K562 (cell line): ENCODE results near the gene PCP2. TPM values are rescaled to one million over a fixed set of nuclear protein-coding genes. Genes with fewer than 3 reads are reported as not detected.

ENCODE experiments used
- GABPB1 ChIP-seq: sonication (generic); formaldehyde crosslinking; IDR thresholded peaks from 2 replicates; pipeline ENCODE4 v1.8.0; 2022; ENCODE audit warnings: mild to moderate bottlenecking, missing genetic modification reagents
- JUND ChIP-seq, 2 experiments: IDR thresholded peaks; 2 replicates in 1 of 2; 3 replicates in 1 of 2; pipeline ENCODE4 v1.6.1; 2011; ENCODE audit warnings: borderline replicate concordance in 2 of 2, low read depth in 2 of 2, low read length in 2 of 2, improper control_type of control experiment in 1 of 2, missing biosample characterization in 1 of 2, missing genetic modification characterization in 1 of 2, missing genetic modification reagents in 1 of 2
- PRMT5 ChIP-seq: sonication (generic); formaldehyde crosslinking; IDR thresholded peaks from 2 replicates; pipeline ENCODE4 v1.5.0; 2020; ENCODE audit warnings: missing genetic modification reagents
- PTBP1 ChIP-seq: fragments of 200-400 bp; formaldehyde crosslinking; IDR thresholded peaks from 2 replicates; pipeline ENCODE4 v1.6.1; 2017; ENCODE audit warnings: low read depth, low read length
- REST ChIP-seq, 2 experiments: fragments of 450-650 bp; formaldehyde crosslinking in 1 of 2; IDR thresholded peaks; 2 replicates each; pipeline versions ENCODE4 v1.4.0 to v1.6.1; 2014 to 2020; ENCODE audit warnings: mild to moderate bottlenecking in 2 of 2, borderline replicate concordance in 1 of 2, low read depth in 1 of 2
- TAF15 ChIP-seq: fragments of 200-400 bp; formaldehyde crosslinking; IDR thresholded peaks from 2 replicates; pipeline ENCODE4 v1.6.1; 2017; ENCODE audit warnings: mild to moderate bottlenecking, low read depth, low read length, moderate library complexity
- ZBTB9 ChIP-seq: fragments of 450-650 bp; formaldehyde crosslinking; IDR thresholded peaks from 2 replicates; pipeline ENCODE4 v1.4.0; 2020; ENCODE audit warnings: mild to moderate bottlenecking, moderate library complexity
- polyA plus RNA-seq, 8 experiments: library from polyadenylated mRNA; depleted of rRNA in 4 of 8; stranded (reverse) in 5 of 8; unstranded in 3 of 8; fragments of >200 nt; fragmentation: Nextera tagmentation in 2 of 8; fragmentation: Illumina TruSeq in 1 of 8; extraction: Ambion mirVana in 2 of 8; extraction: Trizol in 1 of 8; gene quantifications; 2 replicates each; pipeline versions ENCODE4 v1.2.1 to v1.2.3, GENCODE V29; 2011 to 2014; ENCODE audit warnings: inconsistent platforms in 1 of 8, missing spikeins in 1 of 8
- total RNA-seq, 7 experiments: library from RNA; depleted of rRNA in 6 of 7; stranded (reverse); fragments of >200 nt in 6 of 7; fragmentation: Illumina TruSeq in 2 of 7; extraction: Trizol in 2 of 7; gene quantifications; 2 replicates each; pipeline versions ENCODE4 v1.2.1 to v1.2.3, GENCODE V29; 2011 to 2021; ENCODE audit warnings: low replicate concordance in 1 of 7
- TF ChIP-seq, protein P1 (sequence below), 2 experiments: fragments of 450-650 bp in 1 of 2; sonication (generic) in 1 of 2; formaldehyde crosslinking in 1 of 2; IDR thresholded peaks in 1 of 2; conservative IDR thresholded peaks in 1 of 2; 2 replicates each; pipeline versions ENCODE4 v1.6.1 to v1.8.1; 2016 to 2023; ENCODE audit warnings: mild to moderate bottlenecking in 2 of 2, moderate library complexity in 2 of 2, inconsistent platforms in 1 of 2, missing genetic modification reagents in 1 of 2
- TF ChIP-seq, protein P2 (sequence below): sonication (generic); formaldehyde crosslinking; IDR thresholded peaks from 2 replicates; pipeline ENCODE4 v1.8.0; 2022; ENCODE audit warnings: mild to moderate bottlenecking, missing genetic modification reagents

PCP2 gene
- total and polyA plus RNA-seq, 9 of the 15 experiments (the other 6 are each of a cell fraction or from before 2014, with no cell fraction given), result 0.17 to 1.3 (median 0.49) TPM; not detected in 3

GRCh38 chr19:7611541-7612279 lies 21.8 kb downstream of the PCP2 start (continued):
- TF ChIP-seq REST (IDR thresholded peaks at IDR 0.05; ENCODE audit: borderline replicate concordance) (peak; percentile 96), REST (CRISPR knock-in tag; IDR thresholded peaks at IDR 0.05; ENCODE audit: low read depth) (peak; percentile 90; the same call in 1 of the 2 replicates), GABPB1 (CRISPR knock-in tag) (peak; percentile 48), PRMT5 (CRISPR knock-in tag) (peak; percentile 86), TAF15 (no peak), ZBTB9 (no peak), JUND (IDR thresholded peaks at IDR 0.05; ENCODE audit: borderline replicate concordance, low read depth, low read length) (peak; percentile 35; the same call in 1 of the 2 replicates), JUND (tag; IDR thresholded peaks at IDR 0.05; ENCODE audit: borderline replicate concordance, low read depth, low read length) (peak; percentile 33; the same call in 1 of the 3 replicates), PTBP1 (peak; percentile 71; the same call in 1 of the 2 replicates)
- TF ChIP-seq, protein P1, sequence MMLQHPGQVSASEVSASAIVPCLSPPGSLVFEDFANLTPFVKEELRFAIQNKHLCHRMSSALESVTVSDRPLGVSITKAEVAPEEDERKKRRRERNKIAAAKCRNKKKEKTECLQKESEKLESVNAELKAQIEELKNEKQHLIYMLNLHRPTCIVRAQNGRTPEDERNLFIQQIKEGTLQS (IDR thresholded peaks at IDR 0.05), result peak; percentile 54
- TF ChIP-seq, protein P1 (CRISPR knock-in tag; conservative IDR thresholded peaks at IDR 0.05), result no peak
- TF ChIP-seq, protein P2, sequence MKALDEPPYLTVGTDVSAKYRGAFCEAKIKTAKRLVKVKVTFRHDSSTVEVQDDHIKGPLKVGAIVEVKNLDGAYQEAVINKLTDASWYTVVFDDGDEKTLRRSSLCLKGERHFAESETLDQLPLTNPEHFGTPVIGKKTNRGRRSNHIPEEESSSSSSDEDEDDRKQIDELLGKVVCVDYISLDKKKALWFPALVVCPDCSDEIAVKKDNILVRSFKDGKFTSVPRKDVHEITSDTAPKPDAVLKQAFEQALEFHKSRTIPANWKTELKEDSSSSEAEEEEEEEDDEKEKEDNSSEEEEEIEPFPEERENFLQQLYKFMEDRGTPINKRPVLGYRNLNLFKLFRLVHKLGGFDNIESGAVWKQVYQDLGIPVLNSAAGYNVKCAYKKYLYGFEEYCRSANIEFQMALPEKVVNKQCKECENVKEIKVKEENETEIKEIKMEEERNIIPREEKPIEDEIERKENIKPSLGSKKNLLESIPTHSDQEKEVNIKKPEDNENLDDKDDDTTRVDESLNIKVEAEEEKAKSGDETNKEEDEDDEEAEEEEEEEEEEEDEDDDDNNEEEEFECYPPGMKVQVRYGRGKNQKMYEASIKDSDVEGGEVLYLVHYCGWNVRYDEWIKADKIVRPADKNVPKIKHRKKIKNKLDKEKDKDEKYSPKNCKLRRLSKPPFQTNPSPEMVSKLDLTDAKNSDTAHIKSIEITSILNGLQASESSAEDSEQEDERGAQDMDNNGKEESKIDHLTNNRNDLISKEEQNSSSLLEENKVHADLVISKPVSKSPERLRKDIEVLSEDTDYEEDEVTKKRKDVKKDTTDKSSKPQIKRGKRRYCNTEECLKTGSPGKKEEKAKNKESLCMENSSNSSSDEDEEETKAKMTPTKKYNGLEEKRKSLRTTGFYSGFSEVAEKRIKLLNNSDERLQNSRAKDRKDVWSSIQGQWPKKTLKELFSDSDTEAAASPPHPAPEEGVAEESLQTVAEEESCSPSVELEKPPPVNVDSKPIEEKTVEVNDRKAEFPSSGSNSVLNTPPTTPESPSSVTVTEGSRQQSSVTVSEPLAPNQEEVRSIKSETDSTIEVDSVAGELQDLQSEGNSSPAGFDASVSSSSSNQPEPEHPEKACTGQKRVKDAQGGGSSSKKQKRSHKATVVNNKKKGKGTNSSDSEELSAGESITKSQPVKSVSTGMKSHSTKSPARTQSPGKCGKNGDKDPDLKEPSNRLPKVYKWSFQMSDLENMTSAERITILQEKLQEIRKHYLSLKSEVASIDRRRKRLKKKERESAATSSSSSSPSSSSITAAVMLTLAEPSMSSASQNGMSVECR (CRISPR knock-in tag), result 0 out of 2 replicates have a peak, but pooled peaks have one; percentile 11
